HEK293T (cell line): ENCODE measurements around the gene ZNF653.
"Not testable (repeated sequence)": the region's sequence is repeated elsewhere in the genome, so short reads cannot be mapped to it uniquely, and the experiment has no call there.

Experiments
- CTCF ChIA-PET: fragments of 350-600 bp; formaldehyde crosslinking; extraction: SDS; loops from one replicate; lab custom pipeline; 2021; ENCODE audit warnings: antibody characterized with exemption, inconsistent platforms; lab: Yijun Ruan, JAX
- POLR2A ChIA-PET: fragments of 350-600 bp; formaldehyde crosslinking; extraction: SDS; loops from one replicate; lab custom pipeline; 2020; ENCODE audit warnings: antibody characterized with exemption, inconsistent platforms; lab: Yijun Ruan, JAX
- DNase-seq: peaks from one replicate; pipeline ENCODE4 v3.0.0; 2012; ENCODE audit warnings: mixed read lengths; ENCODE audit errors: extremely low spot score
- ARNT ChIP-seq: fragments of 450-650 bp; IDR thresholded peaks from 2 replicates; pipeline ENCODE4 v1.6.1; 2017; ENCODE audit warnings: mild to moderate bottlenecking
- BHLHE40 ChIP-seq: fragments of 450-650 bp; IDR thresholded peaks from 2 replicates; pipeline ENCODE4 v1.6.1; 2016; ENCODE audit warnings: mild to moderate bottlenecking, moderate library complexity, borderline replicate concordance
- CTBP1 ChIP-seq: fragments of 450-650 bp; IDR thresholded peaks from 2 replicates; pipeline ENCODE4 v1.6.1; 2016; ENCODE audit warnings: borderline replicate concordance
- ELF4 ChIP-seq: fragments of 450-650 bp; IDR thresholded peaks from 2 replicates; pipeline ENCODE4 v1.6.1; 2017; ENCODE audit warnings: antibody characterized with exemption
- FOXA1 ChIP-seq: fragments of 450-650 bp; IDR thresholded peaks from 2 replicates; pipeline ENCODE4 v1.6.1; 2016; ENCODE audit warnings: mild to moderate bottlenecking
- FOXK2 ChIP-seq: fragments of 450-650 bp; IDR thresholded peaks from 2 replicates; pipeline ENCODE4 v1.6.1; 2016; ENCODE audit warnings: mild to moderate bottlenecking
- FOXM1 ChIP-seq: fragments of 450-650 bp; IDR thresholded peaks from 2 replicates; pipeline ENCODE4 v1.6.1; 2017; ENCODE audit warnings: mild to moderate bottlenecking, borderline replicate concordance
- HDGF ChIP-seq: fragments of 450-650 bp; IDR thresholded peaks from 2 replicates; pipeline ENCODE4 v1.6.1; 2017; ENCODE audit warnings: antibody characterized with exemption, borderline replicate concordance
- L3MBTL2 ChIP-seq: fragments of 450-650 bp; conservative IDR thresholded peaks from 2 replicates; pipeline ENCODE4 v1.6.1; 2016; ENCODE audit warnings: mild to moderate bottlenecking
- LEF1 ChIP-seq: fragments of 450-650 bp; IDR thresholded peaks from 2 replicates; pipeline ENCODE4 v1.6.1; 2017; ENCODE audit warnings: mild to moderate bottlenecking, borderline replicate concordance
- NFRKB ChIP-seq: fragments of 450-650 bp; IDR thresholded peaks from 2 replicates; pipeline ENCODE4 v1.6.1; 2016; ENCODE audit warnings: mild to moderate bottlenecking, moderate library complexity
- SP1 ChIP-seq: fragments of 450-650 bp; IDR thresholded peaks from 2 replicates; pipeline ENCODE4 v1.6.1; 2017
- SUZ12 ChIP-seq: fragments of 450-650 bp; IDR thresholded peaks from 2 replicates; pipeline ENCODE4 v1.6.1; 2016; ENCODE audit warnings: mild to moderate bottlenecking
- TARDBP ChIP-seq: fragments of 450-650 bp; IDR thresholded peaks from 2 replicates; pipeline ENCODE4 v1.6.1; 2016
- ZNF384 ChIP-seq: fragments of 450-650 bp; IDR thresholded peaks from 2 replicates; pipeline ENCODE4 v1.6.1; 2016
- TF ChIP-seq, protein P1 (sequence below): fragments of 450-650 bp; IDR thresholded peaks from 2 replicates; pipeline ENCODE4 v1.6.1; 2016

Gene ZNF653

DNA sequence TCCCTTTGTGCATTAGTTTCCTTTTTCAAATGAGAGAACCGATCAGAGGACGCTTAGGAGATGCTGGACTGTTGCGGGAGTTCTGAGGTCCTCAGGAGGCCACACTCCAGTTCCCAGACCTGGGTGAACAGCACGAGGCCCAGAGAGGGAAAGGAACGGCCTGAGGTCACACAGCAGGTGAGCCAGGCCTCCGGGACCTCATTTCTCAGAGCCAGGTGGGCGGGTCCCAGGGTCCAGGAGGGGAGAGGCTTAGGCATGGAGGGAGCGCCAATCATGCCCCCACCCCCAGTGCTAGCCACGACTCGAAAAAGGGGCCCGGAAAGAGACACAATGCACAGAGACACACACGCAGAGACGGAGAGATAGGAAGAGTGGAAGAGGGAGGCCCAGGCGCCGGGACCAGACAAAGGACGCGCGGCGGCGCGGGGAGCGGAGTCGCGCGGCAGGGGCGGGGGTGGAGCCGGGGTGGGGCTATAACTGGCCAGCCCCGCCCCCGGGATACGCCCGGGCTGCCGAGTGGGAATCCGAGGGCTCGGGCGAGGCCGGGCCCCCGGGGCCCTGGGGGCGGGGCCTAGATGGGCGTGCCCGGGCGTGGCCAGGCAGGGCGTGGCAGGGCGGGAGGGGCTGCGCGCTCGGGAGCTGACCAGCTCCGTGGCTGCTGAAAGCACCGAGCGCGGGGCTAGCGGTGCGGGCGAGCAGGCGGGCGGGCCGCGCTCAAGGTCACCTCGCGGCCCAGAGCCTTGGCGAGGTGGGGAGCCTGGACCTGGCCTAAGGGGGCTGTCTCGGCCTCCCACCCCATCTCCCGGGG is 26.3 kb downstream of the ZNF653 start:
- POLR2A ChIA-PET, result no interaction called here
- peak; percentile 74 for DNase-seq
- TF ChIP-seq FOXA1 (no peak), FOXM1 (no peak), L3MBTL2 (no peak)
- TF ChIP-seq, protein P1, sequence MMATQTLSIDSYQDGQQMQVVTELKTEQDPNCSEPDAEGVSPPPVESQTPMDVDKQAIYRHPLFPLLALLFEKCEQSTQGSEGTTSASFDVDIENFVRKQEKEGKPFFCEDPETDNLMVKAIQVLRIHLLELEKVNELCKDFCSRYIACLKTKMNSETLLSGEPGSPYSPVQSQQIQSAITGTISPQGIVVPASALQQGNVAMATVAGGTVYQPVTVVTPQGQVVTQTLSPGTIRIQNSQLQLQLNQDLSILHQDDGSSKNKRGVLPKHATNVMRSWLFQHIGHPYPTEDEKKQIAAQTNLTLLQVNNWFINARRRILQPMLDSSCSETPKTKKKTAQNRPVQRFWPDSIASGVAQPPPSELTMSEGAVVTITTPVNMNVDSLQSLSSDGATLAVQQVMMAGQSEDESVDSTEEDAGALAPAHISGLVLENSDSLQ, result 0 out of 2 replicates have a peak, but pooled peaks have one; percentile 7
- CTCF ChIA-PET, result no interaction called here

DNA sequence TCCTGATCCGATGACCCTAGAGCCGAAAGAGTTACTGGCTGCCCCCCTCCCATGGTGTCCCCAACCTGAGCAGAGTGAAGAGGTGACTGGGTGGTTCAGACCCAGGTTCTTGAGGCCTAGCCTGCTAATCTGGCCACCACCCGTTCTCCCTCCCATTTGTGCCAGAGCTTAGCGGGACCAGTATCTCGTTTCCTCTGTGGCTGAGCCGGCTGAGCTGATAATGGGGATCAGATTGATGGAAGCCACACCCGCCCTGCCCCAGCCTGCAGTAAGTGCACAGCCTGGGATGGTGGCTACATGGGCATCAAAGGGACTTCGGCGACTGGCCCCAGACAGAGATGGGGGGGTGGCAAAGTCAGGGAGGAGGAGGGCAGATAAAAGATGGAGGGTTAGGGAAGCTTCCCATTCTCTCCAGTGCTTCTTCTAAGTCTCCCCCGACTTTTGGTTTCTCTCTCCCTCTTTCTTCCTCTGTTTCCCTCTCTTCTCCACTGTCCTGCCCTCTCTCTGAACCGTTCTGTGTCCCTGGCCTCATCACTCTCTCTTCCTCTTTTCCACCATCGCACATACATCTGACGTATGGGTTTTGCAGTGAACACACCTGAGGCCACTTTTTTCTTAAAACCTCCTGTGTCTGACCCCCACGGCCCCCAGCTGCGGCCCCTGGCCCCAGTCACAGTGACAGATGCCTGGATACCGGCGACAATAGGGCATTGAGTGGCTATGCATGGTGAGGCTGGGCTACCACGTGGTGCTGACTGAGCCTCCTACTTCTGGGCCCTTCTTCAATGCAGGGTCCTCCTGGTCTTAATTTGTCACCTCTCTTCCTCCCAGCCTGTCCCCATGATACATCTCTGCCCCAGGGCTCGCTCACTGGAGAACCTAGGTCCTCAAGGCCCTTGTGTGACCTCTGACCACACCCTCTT is 27.2 kb downstream of the ZNF653 start:
- ChIA-PET POLR2A (no interaction called here), CTCF (interaction anchor here (0.6 to 0.7 kb wide), 2 partner anchors 1456 to 1619 kb away, joined by 4 to 9 read pairs; no protein-coding TSS in a partner anchor)
- DNase-seq, result no peak
- TF ChIP-seq ARNT (no peak), NFRKB (no peak), ZNF384 (no peak), BHLHE40 (no peak), SUZ12 (no peak), ELF4 (no peak), HDGF (no peak), SP1 (no peak)

DNA sequence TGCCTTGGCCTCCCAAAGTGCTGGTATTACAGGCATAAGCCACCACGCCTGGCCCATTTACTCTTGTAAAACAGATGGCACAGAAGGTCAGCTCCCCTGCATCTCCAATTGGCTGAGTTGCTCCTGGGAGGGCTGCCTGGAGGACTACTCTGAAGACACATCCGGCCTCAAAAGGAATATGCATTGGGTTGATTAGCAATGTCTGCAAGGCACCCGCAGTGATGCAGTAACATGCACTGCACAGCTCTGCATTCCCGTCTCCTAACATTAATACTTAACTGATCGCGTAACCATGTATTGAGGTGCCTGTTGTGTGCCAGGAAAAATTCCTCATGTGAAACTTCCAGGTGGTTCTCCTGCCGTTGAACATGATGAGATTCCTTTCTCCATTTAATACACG is 29.8 kb downstream of the ZNF653 start:
- CTCF ChIA-PET, result no interaction called here
- DNase-seq, result no peak
- no peak for TF ChIP-seq CTBP1
- no peak for TF ChIP-seq FOXM1
- TF ChIP-seq NFRKB, result no peak
- no peak for TF ChIP-seq FOXA1
- POLR2A ChIA-PET, result no interaction called here

DNA sequence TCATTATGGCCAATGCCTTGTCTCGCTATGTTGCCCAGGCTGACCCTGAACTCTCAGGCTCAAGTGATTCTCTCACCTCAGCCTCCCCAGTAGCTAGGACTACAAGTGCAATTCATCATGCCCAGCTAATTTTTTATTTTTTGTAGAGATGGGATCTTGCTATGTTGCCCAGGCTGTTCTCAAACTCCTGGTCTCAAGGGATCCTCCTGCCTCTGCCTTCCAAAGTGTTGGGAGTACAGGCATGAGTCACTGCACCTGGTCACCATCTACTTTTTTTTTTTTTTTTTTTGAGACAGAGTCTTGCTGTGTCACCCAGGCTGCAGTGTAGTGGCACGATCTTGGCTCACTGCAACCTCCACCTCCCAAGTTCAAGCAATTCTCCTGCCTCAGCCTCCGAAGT is 30.3 kb downstream of the ZNF653 start:
- POLR2A ChIA-PET, CTCF ChIA-PET: not testable (repeated sequence)

DNA sequence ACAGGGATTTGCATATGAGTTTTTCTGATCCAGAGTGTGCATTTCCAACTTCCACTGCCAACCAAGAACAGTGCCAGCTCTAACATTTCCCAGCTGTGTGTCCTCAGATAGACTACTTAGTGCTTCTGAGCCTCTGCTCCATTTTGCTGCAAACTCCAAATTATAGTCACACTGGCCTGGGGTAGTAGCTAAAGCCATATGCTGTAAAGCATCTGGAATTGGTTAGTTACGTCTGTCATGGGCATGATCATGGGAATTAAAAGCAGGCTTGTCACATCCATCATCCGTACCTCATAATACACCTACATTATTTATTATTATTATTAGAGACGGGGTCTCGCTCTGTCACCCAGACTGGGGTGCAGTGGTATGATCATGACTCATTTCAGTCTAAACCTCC is 31.9 kb downstream of the ZNF653 start:
- TF ChIP-seq FOXK2 (no peak), TARDBP (no peak), SP1 (no peak), HDGF (no peak), ZNF384 (no peak), CTBP1 (no peak), FOXM1 (no peak), L3MBTL2 (no peak), NFRKB (no peak), LEF1 (no peak), ARNT (no peak), ELF4 (no peak), BHLHE40 (no peak)
- TF ChIP-seq, protein P1, result no peak
- no peak for DNase-seq
- ChIA-PET CTCF (interaction anchor here (1.5 kb wide), 1 partner anchor 92 kb away, joined by 3 read pairs; no protein-coding TSS in a partner anchor), POLR2A (no interaction called here)

More for the DNA sequence above, 30.3 kb downstream of the ZNF653 start:
- not testable (repeated sequence) for DNase-seq

DNA sequence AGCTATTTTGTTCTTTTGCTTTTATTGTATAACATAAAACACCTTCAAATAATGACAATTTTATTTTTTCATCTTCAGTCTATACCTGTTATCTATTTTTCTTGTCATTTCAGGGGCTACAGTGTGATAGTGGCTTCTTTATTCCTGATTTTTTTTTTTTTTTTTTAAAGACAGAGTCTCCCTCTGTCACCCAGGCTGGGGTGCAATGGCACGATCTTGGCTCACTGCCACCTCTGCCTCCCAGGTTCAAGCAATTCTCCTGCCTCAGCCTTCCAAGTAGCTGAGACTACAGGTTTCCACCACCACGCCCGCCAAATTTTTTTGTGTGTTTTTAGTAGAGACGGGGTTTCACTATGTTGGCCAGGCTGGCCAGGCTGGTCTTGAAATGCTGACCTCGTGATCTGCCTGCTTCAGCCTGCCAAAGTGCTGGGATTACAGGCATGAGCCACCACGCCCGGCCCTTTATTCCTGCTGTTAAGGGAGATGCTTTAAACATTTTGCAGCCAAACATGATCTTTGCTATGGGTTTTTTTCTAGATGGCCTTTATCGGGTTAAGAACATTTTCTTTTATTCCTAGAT is 37.3 kb downstream of the ZNF653 start:
- POLR2A ChIA-PET, result not testable (repeated sequence)

DNA sequence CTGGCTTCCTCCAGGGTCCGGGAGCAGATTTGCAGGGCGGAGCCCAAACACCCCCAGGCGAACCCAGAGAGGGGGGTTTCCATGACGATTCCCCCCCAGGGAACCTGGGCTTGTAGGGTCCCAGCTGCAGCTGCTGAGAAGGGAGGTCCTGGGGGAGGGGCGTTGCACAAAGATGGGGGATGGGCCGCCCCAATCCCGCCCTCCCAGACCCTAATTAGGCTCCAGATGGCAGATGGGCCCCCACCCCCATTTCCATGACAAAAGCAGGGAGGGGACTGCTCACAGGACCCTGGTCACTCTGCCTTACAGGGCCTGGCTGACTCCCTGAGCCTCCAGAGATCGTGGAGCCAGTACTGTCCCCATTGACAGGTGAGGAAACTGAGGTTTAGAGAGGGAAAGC is 40.0 kb downstream of the ZNF653 start:
- TF ChIP-seq ZNF384, result no peak
- no peak for TF ChIP-seq CTBP1
- no peak for TF ChIP-seq ELF4
- no peak for TF ChIP-seq HDGF
- no peak for TF ChIP-seq FOXK2
- TF ChIP-seq ARNT, result no peak
- no peak for TF ChIP-seq LEF1
- TF ChIP-seq, protein P1, result no peak
- TF ChIP-seq L3MBTL2, result no peak
- no peak for TF ChIP-seq TARDBP
- TF ChIP-seq BHLHE40, result no peak
- TF ChIP-seq SUZ12, result no peak
- no peak for TF ChIP-seq SP1
- TF ChIP-seq FOXA1, result no peak
- no peak for DNase-seq
- POLR2A ChIA-PET, result no interaction called here
- CTCF ChIA-PET, result no interaction called here

More for the DNA sequence above, 37.3 kb downstream of the ZNF653 start:
- CTCF ChIA-PET, result interaction anchor here (2.0 kb wide), 1 partner anchor 14 kb away, joined by 9 read pairs; no protein-coding TSS in a partner anchor
- not testable (repeated sequence) for DNase-seq
